ENCODE data around the gene GLUD1. TPM values are rescaled to one million over a fixed set of nuclear protein-coding genes. Genes with fewer than 3 reads are reported as not detected.
"Not testable (repeated sequence)": the region's sequence is repeated elsewhere in the genome, so short reads cannot be mapped to it uniquely, and the experiment has no call there.

The GLUD1 gene
- total RNA-seq, 1 donor from 2014 or later, result 213 TPM

GRCh38 chr10:87053577-87054181 is 41.0 kb downstream of the GLUD1 start:
- no peak for FAIRE-seq

GRCh38 chr10:87053111-87053510 is 41.5 kb downstream of the GLUD1 start:
- DNase-seq (ENCODE audit: low spot score in 2 of 2) (peak in 1 of 2 donors; percentile 28), FAIRE-seq (peak; percentile 51)

More at GRCh38 chr10:87053577-87054181, 41.0 kb downstream of the GLUD1 start:
- no peak for DNase-seq (ENCODE audit: low spot score in 2 of 2)

GRCh38 chr10:87045434-87045938 is 49.2 kb downstream of the GLUD1 start:
- no peak for DNase-seq (ENCODE audit: low spot score in 2 of 2)
- FAIRE-seq, result no peak

- not testable (repeated sequence) for FAIRE-seq; DNase-seq (ENCODE audit: low spot score in 2 of 2)
Measured at GRCh38 chr10:87043579-87043978, 51.1 kb downstream of the GLUD1 start.

GRCh38 chr10:87038786-87039185 is 55.9 kb downstream of the GLUD1 start:
- FAIRE-seq (no peak), DNase-seq (ENCODE audit: low spot score in 2 of 2) (no peak)

- no peak for DNase-seq (ENCODE audit: low spot score in 2 of 2)
- no peak for FAIRE-seq
Measured at GRCh38 chr10:87038286-87038717, 56.3 kb downstream of the GLUD1 start.

- no peak for FAIRE-seq
- no peak for DNase-seq (ENCODE audit: low spot score in 2 of 2)
Measured at GRCh38 chr10:87036623-87037022, 58.0 kb downstream of the GLUD1 start.

- FAIRE-seq (no peak), DNase-seq (ENCODE audit: low spot score in 2 of 2) (no peak)
Measured at GRCh38 chr10:87030912-87031635, 63.6 kb downstream of the GLUD1 start.

GRCh38 chr10:87030419-87030818 is 64.2 kb downstream of the GLUD1 start:
- not testable (repeated sequence) for DNase-seq (ENCODE audit: low spot score in 2 of 2); FAIRE-seq

- not testable (repeated sequence) for FAIRE-seq; DNase-seq (ENCODE audit: low spot score in 2 of 2)
Measured at GRCh38 chr10:87026747-87027508, 67.7 kb downstream of the GLUD1 start.

- not testable (repeated sequence) for DNase-seq (ENCODE audit: low spot score in 2 of 2); FAIRE-seq
Measured at GRCh38 chr10:87025285-87025958, 69.2 kb downstream of the GLUD1 start.

GRCh38 chr10:87020056-87020455 is 74.6 kb downstream of the GLUD1 start, which contains the start of gene FAM25A:
Gene FAM25A (plus strand): TSS chr10:87020294. CDS start chr10:87020325, 31 bp downstream.
- not testable (repeated sequence) for FAIRE-seq; DNase-seq (ENCODE audit: low spot score in 2 of 2)

- not testable (repeated sequence) for FAIRE-seq
Measured at GRCh38 chr10:87019504-87019903, 75.1 kb downstream of the GLUD1 start.

GRCh38 chr10:87019066-87019465 is 75.6 kb downstream of the GLUD1 start:
- FAIRE-seq; DNase-seq (ENCODE audit: low spot score in 2 of 2): not testable (repeated sequence)

More at GRCh38 chr10:87019504-87019903, 75.1 kb downstream of the GLUD1 start:
- DNase-seq (ENCODE audit: low spot score in 2 of 2), result not testable (repeated sequence)

- not testable (repeated sequence) for DNase-seq (ENCODE audit: low spot score in 2 of 2); FAIRE-seq
Measured at GRCh38 chr10:87018127-87018526, 76.5 kb downstream of the GLUD1 start.

GRCh38 chr10:87014986-87015716 is 79.5 kb downstream of the GLUD1 start:
- not testable (repeated sequence) for DNase-seq (ENCODE audit: low spot score in 2 of 2); FAIRE-seq

- not testable (repeated sequence) for FAIRE-seq; DNase-seq (ENCODE audit: low spot score in 2 of 2)
Measured at GRCh38 chr10:87013528-87013927, 81.1 kb downstream of the GLUD1 start.

- not testable (repeated sequence) for FAIRE-seq; DNase-seq (ENCODE audit: low spot score in 2 of 2)
Measured at GRCh38 chr10:87009134-87009696, 85.4 kb downstream of the GLUD1 start.

GRCh38 chr10:87008303-87008702 is 86.3 kb downstream of the GLUD1 start:
- not testable (repeated sequence) for FAIRE-seq; DNase-seq (ENCODE audit: low spot score in 2 of 2)
